ENCODE measurements around the gene NOVA1.

The NOVA1 gene

GRCh38 chr14:26526137-26526536, 71.7 kb downstream of the NOVA1 start:
- Histone ChIP-seq H3K9me3 (ENCODE audit: control insufficient read depth, insufficient read depth, low read length) (no peaks in the 10 kb centered on the region), H3K4me3 (ENCODE audit: low read depth, low read length) (no peak overlapping the region), H3K4me1 (ENCODE audit: control insufficient read depth, insufficient read depth, low read length) (peaks cover 7% of the 10 kb centered on the region), H3K36me3 (ENCODE audit: control insufficient read depth, insufficient read depth, low read length) (no peaks in the 10 kb centered on the region), H3K9ac (ENCODE audit: low read depth, low read length) (no peak overlapping the region), H3K27ac (ENCODE audit: low read depth, low read length) (no peak overlapping the region), H3K27me3 (ENCODE audit: control insufficient read depth, insufficient read depth, low read length) (no peaks in the 10 kb centered on the region)

GRCh38 chr14:26525085-26525484, 72.7 kb downstream of the NOVA1 start:
- Histone ChIP-seq H3K36me3 (ENCODE audit: control insufficient read depth, insufficient read depth, low read length) (no peaks in the 10 kb centered on the region), H3K27me3 (ENCODE audit: control insufficient read depth, insufficient read depth, low read length) (no peaks in the 10 kb centered on the region), H3K9me3 (ENCODE audit: control insufficient read depth, insufficient read depth, low read length) (no peaks in the 10 kb centered on the region), H3K4me3 (ENCODE audit: low read depth, low read length) (no peak overlapping the region), H3K4me1 (ENCODE audit: control insufficient read depth, insufficient read depth, low read length) (peaks cover 11% of the 10 kb centered on the region), H3K9ac (ENCODE audit: low read depth, low read length) (no peak overlapping the region), H3K27ac (ENCODE audit: low read depth, low read length) (no peak overlapping the region)

GRCh38 chr14:26522967-26523366, 74.9 kb downstream of the NOVA1 start:
- peaks cover 22% of the 10 kb centered on the region for H3K4me1 ChIP-seq (ENCODE audit: control insufficient read depth, insufficient read depth, low read length)
- H3K36me3 ChIP-seq (ENCODE audit: control insufficient read depth, insufficient read depth, low read length) = no peaks in the 10 kb centered on the region
- no peaks in the 10 kb centered on the region for H3K27me3 ChIP-seq (ENCODE audit: control insufficient read depth, insufficient read depth, low read length)
- H3K9me3 ChIP-seq (ENCODE audit: control insufficient read depth, insufficient read depth, low read length) = no peaks in the 10 kb centered on the region
- H3K4me3 ChIP-seq (ENCODE audit: low read depth, low read length) = no peak overlapping the region
- H3K27ac ChIP-seq (ENCODE audit: low read depth, low read length) = no peak overlapping the region
- H3K9ac ChIP-seq (ENCODE audit: low read depth, low read length) = no peak overlapping the region

GRCh38 chr14:26517771-26518170, 80.1 kb downstream of the NOVA1 start:
- Histone ChIP-seq H3K9me3 (ENCODE audit: control insufficient read depth, insufficient read depth, low read length) (no peaks in the 10 kb centered on the region), H3K4me3 (ENCODE audit: low read depth, low read length) (no peak overlapping the region)

GRCh38 chr14:26500028-26500427, 97.8 kb downstream of the NOVA1 start:
- no peak overlapping the region for H3K9ac ChIP-seq (ENCODE audit: low read depth, low read length)
- no peaks in the 10 kb centered on the region for H3K9me3 ChIP-seq (ENCODE audit: control insufficient read depth, insufficient read depth, low read length)
- H3K27ac ChIP-seq (ENCODE audit: low read depth, low read length) = no peak overlapping the region

More at GRCh38 chr14:26517771-26518170, 80.1 kb downstream of the NOVA1 start:
- Histone ChIP-seq H3K27ac (ENCODE audit: low read depth, low read length) (no peak overlapping the region), H3K9ac (ENCODE audit: low read depth, low read length) (no peak overlapping the region), H3K4me1 (ENCODE audit: control insufficient read depth, insufficient read depth, low read length) (peaks cover 15% of the 10 kb centered on the region), H3K36me3 (ENCODE audit: control insufficient read depth, insufficient read depth, low read length) (no peaks in the 10 kb centered on the region), H3K27me3 (ENCODE audit: control insufficient read depth, insufficient read depth, low read length) (no peaks in the 10 kb centered on the region)

GRCh38 chr14:26499546-26499945, 98.3 kb downstream of the NOVA1 start:
- H3K4me3 ChIP-seq (ENCODE audit: low read depth, low read length) = no peak overlapping the region
- no peak overlapping the region for H3K27ac ChIP-seq (ENCODE audit: low read depth, low read length)
- H3K9me3 ChIP-seq (ENCODE audit: control insufficient read depth, insufficient read depth, low read length) = no peaks in the 10 kb centered on the region
- peaks cover 2% of the 10 kb centered on the region; the same call in 1 of the 2 replicates for H3K4me1 ChIP-seq (ENCODE audit: control insufficient read depth, insufficient read depth, low read length)
- no peaks in the 10 kb centered on the region for H3K36me3 ChIP-seq (ENCODE audit: control insufficient read depth, insufficient read depth, low read length)
- H3K9ac ChIP-seq (ENCODE audit: low read depth, low read length) = no peak overlapping the region
- no peaks in the 10 kb centered on the region for H3K27me3 ChIP-seq (ENCODE audit: control insufficient read depth, insufficient read depth, low read length)

More at GRCh38 chr14:26500028-26500427, 97.8 kb downstream of the NOVA1 start:
- H3K36me3 ChIP-seq (ENCODE audit: control insufficient read depth, insufficient read depth, low read length) = no peaks in the 10 kb centered on the region
- H3K4me1 ChIP-seq (ENCODE audit: control insufficient read depth, insufficient read depth, low read length) = 0 out of 2 replicates have a peak, but pooled peaks cover 2% of the 10 kb centered on the region
- H3K27me3 ChIP-seq (ENCODE audit: control insufficient read depth, insufficient read depth, low read length) = no peaks in the 10 kb centered on the region
- H3K4me3 ChIP-seq (ENCODE audit: low read depth, low read length) = no peak overlapping the region

- Histone ChIP-seq H3K9me3 (ENCODE audit: control insufficient read depth, insufficient read depth, low read length) (no peaks in the 10 kb centered on the region), H3K27ac (ENCODE audit: low read depth, low read length) (no peak overlapping the region), H3K9ac (ENCODE audit: low read depth, low read length) (no peak overlapping the region), H3K27me3 (ENCODE audit: control insufficient read depth, insufficient read depth, low read length) (no peaks in the 10 kb centered on the region), H3K4me3 (ENCODE audit: low read depth, low read length) (no peak overlapping the region), H3K4me1 (ENCODE audit: control insufficient read depth, insufficient read depth, low read length) (no peaks in the 10 kb centered on the region), H3K36me3 (ENCODE audit: control insufficient read depth, insufficient read depth, low read length) (no peaks in the 10 kb centered on the region)
These were observed 110.9 kb downstream of the NOVA1 start for GRCh38 chr14:26486922-26487321.

GRCh38 chr14:26484562-26484961, 113.3 kb downstream of the NOVA1 start:
- no peaks in the 10 kb centered on the region for H3K27me3 ChIP-seq (ENCODE audit: control insufficient read depth, insufficient read depth, low read length)
- no peaks in the 10 kb centered on the region for H3K4me1 ChIP-seq (ENCODE audit: control insufficient read depth, insufficient read depth, low read length)
- H3K9ac ChIP-seq (ENCODE audit: low read depth, low read length) = no peak overlapping the region
- no peak overlapping the region for H3K4me3 ChIP-seq (ENCODE audit: low read depth, low read length)
- no peak overlapping the region for H3K27ac ChIP-seq (ENCODE audit: low read depth, low read length)
- H3K36me3 ChIP-seq (ENCODE audit: control insufficient read depth, insufficient read depth, low read length) = no peaks in the 10 kb centered on the region
- no peaks in the 10 kb centered on the region for H3K9me3 ChIP-seq (ENCODE audit: control insufficient read depth, insufficient read depth, low read length)

GRCh38 chr14:26478967-26479366, 118.9 kb downstream of the NOVA1 start:
- no peaks in the 10 kb centered on the region for H3K36me3 ChIP-seq (ENCODE audit: control insufficient read depth, insufficient read depth, low read length)
- no peak overlapping the region for H3K4me3 ChIP-seq (ENCODE audit: low read depth, low read length)
- H3K9me3 ChIP-seq (ENCODE audit: control insufficient read depth, insufficient read depth, low read length) = no peaks in the 10 kb centered on the region
- 0 out of 2 replicates have a peak, but pooled peaks cover 3% of the 10 kb centered on the region for H3K4me1 ChIP-seq (ENCODE audit: control insufficient read depth, insufficient read depth, low read length)
- no peak overlapping the region for H3K9ac ChIP-seq (ENCODE audit: low read depth, low read length)
- no peak overlapping the region for H3K27ac ChIP-seq (ENCODE audit: low read depth, low read length)
- H3K27me3 ChIP-seq (ENCODE audit: control insufficient read depth, insufficient read depth, low read length) = no peaks in the 10 kb centered on the region

GRCh38 chr14:26466862-26467261, 131.0 kb downstream of the NOVA1 start:
- H3K4me3 ChIP-seq (ENCODE audit: low read depth, low read length) = no peak overlapping the region
- no peaks in the 10 kb centered on the region for H3K9me3 ChIP-seq (ENCODE audit: control insufficient read depth, insufficient read depth, low read length)
- no peaks in the 10 kb centered on the region for H3K27me3 ChIP-seq (ENCODE audit: control insufficient read depth, insufficient read depth, low read length)
- no peak overlapping the region for H3K9ac ChIP-seq (ENCODE audit: low read depth, low read length)
- H3K27ac ChIP-seq (ENCODE audit: low read depth, low read length) = no peak overlapping the region
- no peaks in the 10 kb centered on the region for H3K4me1 ChIP-seq (ENCODE audit: control insufficient read depth, insufficient read depth, low read length)
- H3K36me3 ChIP-seq (ENCODE audit: control insufficient read depth, insufficient read depth, low read length) = no peaks in the 10 kb centered on the region

GRCh38 chr14:26463136-26463535, 134.7 kb downstream of the NOVA1 start:
- no peak overlapping the region for H3K9ac ChIP-seq (ENCODE audit: low read depth, low read length)
- no peak overlapping the region for H3K4me3 ChIP-seq (ENCODE audit: low read depth, low read length)
- H3K36me3 ChIP-seq (ENCODE audit: control insufficient read depth, insufficient read depth, low read length) = no peaks in the 10 kb centered on the region
- H3K4me1 ChIP-seq (ENCODE audit: control insufficient read depth, insufficient read depth, low read length) = no peaks in the 10 kb centered on the region
- H3K27me3 ChIP-seq (ENCODE audit: control insufficient read depth, insufficient read depth, low read length) = no peaks in the 10 kb centered on the region
- no peaks in the 10 kb centered on the region for H3K9me3 ChIP-seq (ENCODE audit: control insufficient read depth, insufficient read depth, low read length)
- no peak overlapping the region for H3K27ac ChIP-seq (ENCODE audit: low read depth, low read length)

- H3K36me3 ChIP-seq (ENCODE audit: control insufficient read depth, insufficient read depth, low read length) = no peaks in the 10 kb centered on the region
These were observed 143.7 kb downstream of the NOVA1 start for GRCh38 chr14:26454105-26454504.

More at GRCh38 chr14:26454105-26454504, 143.7 kb downstream of the NOVA1 start:
- Histone ChIP-seq H3K27me3 (ENCODE audit: control insufficient read depth, insufficient read depth, low read length) (no peaks in the 10 kb centered on the region), H3K27ac (ENCODE audit: low read depth, low read length) (no peak overlapping the region), H3K9me3 (ENCODE audit: control insufficient read depth, insufficient read depth, low read length) (no peaks in the 10 kb centered on the region), H3K4me1 (ENCODE audit: control insufficient read depth, insufficient read depth, low read length) (no peaks in the 10 kb centered on the region), H3K4me3 (ENCODE audit: low read depth, low read length) (no peak overlapping the region), H3K9ac (ENCODE audit: low read depth, low read length) (no peak overlapping the region)
